HuH-7.5 (cell line): ENCODE data around the gene PTPRT.

Experiments
- DNase-seq: peaks from one replicate; pipeline ENCODE4 v3.0.0; 2011; ENCODE audit warnings: low spot score

Gene PTPRT

DNA sequence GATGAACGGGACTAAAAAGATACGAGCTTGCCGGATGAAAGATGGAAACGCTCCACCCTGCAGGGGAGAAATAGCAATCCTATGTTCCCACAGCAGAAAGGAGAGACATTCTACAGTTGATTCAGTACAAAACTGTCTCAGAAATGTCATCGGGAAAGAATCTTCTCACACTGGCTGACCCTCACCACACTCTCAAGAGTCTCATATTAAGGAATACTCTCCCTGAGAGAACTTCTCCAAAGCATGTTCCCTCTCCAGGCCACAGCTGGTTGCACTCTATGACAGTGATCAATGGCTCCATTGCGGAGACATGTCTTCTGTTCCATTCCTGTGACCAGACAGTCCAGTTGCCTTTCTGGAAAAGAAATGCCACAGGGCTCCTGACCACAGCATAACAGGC is 813.6 kb downstream of the PTPRT start:
- DNase-seq = no peak

DNA sequence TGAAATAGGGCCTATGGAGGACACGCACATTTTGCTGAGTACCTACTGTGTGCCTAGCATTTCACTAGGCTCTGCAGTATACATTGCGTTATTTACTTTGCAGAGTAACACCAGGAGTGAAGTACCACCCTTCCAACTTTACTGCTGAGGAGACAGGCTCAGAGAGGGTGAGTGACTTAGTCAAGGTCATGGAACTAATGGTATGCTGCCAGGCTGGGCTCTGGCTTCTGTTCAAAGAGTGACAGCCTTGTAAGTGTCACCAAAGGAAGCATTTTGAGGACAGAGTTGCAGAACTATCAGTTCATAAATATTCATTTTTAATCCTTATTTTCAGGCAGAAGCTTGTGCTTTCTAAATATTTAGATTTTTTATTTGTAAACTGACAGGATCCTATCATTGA is 816.7 kb downstream of the PTPRT start:
- DNase-seq = no peak

DNA sequence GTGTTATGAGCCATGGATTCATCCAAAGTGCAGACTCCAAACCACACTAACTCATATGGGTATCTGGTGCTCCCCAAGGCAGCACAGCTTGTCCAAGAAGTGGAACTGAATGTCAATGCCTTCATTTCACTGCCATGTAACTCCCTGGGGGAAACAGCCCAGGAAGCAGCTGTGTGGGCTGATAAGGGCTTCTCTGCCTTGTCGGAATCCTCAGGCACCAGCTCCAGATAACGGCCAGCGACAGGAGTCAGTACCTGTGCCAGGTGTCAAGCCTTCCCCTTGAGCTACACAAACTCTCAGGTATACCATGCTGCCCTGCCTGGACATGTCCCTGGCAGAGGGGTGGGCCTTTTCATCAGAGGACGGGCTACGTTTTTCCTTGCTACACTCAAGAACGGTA is 819.6 kb downstream of the PTPRT start:
- no peak for DNase-seq

DNA sequence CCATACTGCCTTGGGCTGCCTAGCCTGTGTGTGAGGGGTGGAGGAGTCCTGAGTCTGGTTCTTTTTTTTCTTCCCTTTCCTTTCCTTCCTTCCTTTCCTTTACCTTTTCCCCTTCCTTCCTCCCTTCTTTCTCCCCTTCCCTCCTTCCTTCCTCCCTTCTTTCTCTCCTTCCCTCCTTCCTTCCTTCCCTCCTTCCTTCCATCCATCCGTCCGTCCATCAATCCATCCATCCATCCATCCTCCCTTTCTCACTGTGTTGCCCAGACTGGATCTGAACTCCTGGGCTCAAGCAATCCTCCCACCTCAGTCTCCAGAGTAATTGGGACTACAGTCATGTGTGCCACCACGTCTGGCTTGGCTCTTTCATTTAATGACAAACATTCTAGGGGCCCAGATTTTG is 820.8 kb downstream of the PTPRT start:
- no peak for DNase-seq

DNA sequence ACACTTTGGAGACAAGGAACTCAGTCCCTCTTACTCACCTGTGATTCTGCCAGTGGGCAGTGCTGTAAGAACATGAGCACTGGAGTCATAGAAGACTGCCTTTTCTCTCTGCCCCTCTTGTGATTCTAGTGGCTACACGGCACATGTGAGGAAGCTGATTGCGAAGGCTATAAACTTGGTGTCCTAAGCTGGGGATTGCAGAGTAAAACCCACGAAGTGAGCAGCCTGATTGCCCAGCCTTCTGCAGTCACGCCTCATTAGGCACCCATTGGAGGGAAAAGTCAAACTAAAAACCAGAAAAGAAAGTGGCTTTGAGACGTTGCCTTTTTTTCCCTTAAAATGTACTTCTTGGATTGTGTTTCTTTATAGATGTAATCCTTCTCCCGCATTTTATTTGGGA is 823.1 kb downstream of the PTPRT start:
- no peak for DNase-seq

DNA sequence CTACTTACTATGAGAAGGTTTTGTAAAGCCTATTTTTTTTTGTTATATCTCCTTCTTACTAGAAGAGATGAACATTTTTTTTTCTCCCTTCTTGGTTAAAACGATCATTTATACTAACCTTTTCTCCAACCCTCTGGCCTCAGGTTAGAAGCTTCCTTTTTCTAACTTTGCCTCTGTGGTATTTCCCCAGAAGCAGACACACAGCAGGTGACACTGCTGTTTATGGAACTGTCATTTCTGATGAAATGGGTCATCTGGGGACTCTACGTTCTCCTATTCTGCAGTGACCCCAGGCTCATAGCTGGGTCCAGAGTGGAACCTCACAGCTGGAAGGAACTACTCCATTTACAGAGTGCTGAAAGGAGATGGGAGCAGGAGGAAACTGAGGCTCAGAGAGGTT is 825.3 kb downstream of the PTPRT start:
- DNase-seq = no peak

DNA sequence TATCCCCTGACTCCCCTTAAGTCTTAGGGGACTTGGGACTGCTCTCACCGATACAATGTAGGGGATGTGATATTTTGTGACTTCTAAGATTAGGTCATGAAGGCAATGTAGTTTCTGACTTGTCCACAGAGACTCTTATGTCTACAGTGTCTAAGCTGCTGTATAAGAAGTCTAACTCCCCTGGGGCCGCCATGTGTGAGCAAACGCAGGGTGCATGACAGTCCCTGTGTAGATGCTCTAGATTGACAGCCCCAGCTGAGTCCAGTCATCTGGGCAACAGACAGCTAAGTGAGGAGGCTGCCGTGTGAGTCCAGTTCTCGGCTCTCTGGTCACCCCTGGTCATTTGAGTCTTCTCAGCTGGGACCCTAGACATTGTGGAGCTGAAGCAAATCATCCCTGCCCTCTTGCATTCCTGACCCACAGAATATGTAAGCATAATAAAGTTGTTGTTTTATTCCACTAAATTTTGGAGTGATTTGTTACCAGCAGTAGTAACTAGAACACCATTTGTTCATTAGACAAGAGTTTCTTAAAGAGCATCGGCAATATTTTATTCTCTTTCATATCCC is 828.2 kb downstream of the PTPRT start:
- no peak for DNase-seq

DNA sequence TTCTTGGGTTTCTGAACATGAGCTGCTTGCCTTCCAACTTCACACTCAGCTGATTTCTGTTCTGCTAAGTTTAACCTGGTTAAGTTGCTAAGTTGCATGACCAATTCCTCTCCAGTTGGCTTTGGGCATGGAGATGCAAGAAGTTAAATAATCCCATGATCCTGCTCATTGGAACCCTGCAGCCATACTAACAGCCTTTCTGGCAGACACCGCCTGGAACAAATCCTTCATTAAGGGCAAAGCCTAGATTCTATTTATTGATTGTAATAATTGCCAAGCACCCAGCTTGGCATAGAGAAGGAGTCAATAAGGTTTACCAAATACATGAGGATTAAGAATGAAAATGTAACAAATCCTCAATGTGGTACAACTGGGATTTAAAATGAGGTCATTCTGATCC is 829.1 kb downstream of the PTPRT start:
- DNase-seq = no peak

DNA sequence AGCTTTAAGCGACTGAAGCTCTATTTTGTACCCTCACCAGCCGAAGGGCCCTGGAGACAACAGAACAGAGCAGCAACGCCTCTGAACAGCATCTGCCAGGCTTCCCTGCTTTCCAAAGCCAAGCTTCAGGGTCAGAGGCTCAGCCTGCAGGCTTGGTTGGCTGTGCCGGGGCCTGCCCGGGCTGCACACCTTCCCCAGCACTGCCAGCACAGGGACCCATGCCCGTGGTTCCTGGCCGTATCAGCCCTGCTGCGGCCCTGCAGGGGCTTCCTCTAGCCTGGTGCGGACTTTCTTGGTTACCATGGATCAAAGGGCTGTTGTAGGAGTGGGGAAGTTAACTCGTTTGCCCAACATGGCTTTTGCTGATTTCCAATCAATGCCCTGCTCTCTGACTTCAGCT is 830.1 kb downstream of the PTPRT start:
- no peak for DNase-seq

DNA sequence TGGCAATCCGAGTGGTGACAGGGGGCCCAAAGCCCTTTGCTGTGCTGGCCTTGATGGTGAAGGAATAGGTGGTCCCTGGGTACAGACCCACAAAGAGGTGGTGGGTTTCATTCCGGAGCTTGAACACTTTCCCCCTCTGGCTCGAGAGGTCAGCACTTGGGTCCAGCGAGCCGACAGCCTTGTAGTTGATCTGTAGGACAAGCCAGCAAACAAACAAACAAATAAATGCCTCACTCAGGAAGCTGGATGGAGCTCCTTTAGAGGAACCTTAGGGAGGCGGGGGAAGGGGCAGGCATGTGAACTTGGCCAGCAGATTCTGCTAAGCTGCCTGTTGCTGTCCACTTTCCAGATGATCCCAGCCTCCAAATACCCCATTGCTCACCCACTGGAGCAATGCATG is 837.6 kb downstream of the PTPRT start:
- no peak for DNase-seq

DNA sequence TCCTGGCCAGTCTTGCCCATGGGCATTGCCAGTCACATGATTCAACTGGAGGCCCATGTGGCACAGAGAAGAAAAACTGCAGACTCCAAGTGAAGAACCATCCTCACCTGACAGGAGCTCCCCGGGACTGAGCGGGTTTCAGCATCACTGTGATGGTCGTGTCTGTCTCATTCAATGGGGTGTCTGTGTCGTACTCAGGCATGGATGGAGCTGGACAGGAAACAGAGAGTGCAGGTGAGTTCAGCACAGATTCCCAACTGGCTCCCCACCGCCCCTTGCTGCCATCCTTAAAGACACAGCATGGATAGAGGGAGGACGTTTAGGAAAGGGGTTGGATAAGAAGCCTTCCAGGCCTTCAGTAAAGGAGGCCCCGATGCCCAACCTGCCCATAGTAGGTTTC is 839.2 kb downstream of the PTPRT start:
- no peak for DNase-seq

DNA sequence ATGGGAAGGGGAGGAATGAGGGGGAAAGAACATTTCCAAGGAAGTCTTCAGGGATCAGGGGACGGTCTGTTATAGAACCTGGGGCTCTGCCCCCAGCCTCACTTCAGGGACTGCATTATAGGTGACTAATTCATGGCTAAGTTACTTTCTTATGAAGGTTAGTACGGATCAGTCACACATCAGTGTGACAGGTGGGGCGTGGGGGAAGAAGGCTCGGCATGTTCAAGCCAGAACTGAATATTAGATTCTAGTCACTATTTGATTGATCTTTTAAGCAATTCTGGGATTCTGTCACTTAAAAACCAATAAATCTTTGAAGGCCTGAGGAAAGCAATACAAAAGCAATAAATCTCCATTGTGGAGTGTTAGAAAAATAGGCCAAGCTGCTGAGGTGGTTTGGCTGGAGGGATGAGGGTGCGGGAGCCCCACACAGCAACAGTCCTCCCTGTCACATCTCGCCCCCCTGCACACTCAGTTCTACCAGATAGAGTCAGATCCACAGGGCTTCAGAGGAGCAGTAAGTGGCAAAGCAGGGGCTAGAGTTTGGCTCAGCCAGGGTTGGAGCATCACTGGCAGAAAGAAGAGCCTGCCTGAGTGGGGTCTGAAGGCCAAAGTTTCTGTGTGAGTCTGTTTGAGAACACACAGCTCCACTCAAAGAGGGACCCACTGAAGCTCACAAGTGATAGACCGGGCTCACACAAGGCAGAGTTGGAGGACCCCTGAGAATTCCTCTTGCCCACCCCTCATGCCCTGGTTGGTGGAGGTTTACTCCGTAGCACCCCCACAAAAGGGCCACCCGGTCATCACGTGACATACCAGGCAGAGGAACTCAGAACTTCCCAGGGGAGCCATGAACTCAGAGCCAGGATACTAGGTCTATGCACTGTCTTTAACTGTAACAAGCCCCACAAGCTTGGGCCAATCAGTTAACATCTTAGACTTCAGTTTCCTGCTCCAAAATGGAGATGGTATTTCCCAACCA is 843.2 kb downstream of the PTPRT start:
- no peak for DNase-seq

DNA sequence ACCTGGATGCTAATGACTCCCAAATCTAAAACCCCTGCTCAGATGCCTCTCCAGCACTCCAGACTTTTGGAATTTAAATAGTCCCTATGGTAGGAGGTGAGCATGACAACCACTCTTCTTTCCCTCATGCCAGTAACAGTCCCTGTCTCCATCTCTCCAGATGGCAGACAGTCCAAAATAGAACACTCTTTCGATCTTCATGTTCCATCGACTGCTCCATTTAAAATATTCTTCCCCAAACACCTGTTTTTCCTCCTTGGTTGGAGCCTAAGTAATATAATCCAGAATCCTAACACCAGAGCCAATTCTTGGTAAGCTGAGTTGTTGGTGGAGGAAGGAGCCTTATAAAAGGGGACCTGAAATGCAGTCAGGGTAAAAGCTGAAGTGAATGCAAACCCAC is 848.1 kb downstream of the PTPRT start:
- DNase-seq = no peak

DNA sequence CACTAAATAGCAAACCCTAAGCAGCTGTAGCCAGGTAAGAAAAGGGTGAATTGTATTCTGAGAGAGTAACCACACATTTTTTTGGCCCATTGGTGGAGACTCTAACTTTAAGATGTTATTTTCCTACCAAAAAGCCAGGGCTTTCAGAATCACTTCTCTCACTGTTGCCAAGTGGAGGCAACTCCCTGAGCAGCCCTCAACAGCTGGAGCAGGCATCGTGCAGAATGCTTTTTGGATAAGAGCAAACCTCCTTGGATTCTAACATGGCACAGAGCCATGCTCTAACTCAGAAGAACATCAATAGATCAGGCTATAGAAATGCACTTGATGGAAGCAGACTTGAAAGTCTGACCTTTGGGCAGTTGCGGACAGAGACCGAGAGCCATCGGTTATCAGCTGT is 849.3 kb downstream of the PTPRT start:
- DNase-seq = no peak

DNA sequence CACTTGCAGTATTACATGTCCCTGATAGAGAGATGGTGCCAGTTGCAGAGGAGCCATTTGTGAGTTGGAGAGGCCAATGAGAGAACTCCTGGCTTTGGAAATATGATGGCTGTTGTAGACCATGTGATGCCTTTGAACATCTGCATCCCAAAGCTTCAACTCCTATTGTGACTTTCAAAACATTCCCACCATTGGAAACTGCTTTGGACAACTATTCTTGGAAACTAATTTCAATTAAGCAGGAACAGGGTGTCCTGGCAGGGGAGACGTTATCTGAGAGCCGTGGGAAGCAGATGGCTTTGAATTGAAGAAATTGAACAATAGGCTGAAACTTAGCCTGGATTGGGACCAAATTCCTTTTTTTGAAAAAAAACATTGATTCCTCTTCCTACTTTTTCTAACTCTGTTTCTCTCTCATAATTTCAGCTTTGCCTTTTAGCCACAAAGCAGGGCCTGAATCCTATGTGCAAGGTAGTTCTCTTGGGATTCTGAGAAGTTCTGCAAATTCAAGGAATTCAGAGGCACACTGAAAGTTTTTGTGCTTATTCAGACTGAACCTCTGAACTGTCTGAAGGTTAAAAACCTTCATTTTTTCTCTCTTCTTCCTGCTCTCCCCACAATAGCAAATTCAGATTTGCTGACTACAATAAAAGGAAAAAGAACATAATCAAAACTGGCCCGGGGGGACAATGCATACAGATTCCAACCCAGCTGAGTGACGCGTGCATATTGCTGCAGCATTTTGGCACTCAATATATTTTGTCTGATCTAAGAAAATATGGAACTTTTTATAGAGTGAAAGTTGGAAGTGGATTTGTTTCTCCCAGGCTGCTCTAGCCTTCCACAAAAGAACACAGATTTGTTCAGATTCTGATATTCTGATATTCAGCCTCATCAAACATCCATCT is 851.2 kb downstream of the PTPRT start:
- no peak for DNase-seq

DNA sequence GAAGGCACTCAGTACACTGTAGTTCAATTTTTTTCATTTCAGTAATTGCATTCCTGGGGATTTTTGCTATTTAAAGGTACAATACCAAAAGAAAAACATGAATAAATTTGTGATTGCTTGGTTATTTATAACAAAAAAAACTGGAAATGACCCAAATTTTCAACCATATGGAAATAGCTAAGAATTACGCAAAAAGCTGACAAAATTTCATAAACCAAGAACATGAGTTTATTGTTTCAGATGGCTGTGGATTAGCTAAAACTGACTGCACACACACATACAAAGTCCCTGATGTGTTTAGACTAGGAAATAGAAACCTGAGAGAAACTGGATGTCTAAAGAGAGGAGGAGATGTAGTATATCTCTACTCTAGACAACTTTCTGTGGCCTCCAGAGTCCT is 853.1 kb downstream of the PTPRT start:
- no peak for DNase-seq

DNA sequence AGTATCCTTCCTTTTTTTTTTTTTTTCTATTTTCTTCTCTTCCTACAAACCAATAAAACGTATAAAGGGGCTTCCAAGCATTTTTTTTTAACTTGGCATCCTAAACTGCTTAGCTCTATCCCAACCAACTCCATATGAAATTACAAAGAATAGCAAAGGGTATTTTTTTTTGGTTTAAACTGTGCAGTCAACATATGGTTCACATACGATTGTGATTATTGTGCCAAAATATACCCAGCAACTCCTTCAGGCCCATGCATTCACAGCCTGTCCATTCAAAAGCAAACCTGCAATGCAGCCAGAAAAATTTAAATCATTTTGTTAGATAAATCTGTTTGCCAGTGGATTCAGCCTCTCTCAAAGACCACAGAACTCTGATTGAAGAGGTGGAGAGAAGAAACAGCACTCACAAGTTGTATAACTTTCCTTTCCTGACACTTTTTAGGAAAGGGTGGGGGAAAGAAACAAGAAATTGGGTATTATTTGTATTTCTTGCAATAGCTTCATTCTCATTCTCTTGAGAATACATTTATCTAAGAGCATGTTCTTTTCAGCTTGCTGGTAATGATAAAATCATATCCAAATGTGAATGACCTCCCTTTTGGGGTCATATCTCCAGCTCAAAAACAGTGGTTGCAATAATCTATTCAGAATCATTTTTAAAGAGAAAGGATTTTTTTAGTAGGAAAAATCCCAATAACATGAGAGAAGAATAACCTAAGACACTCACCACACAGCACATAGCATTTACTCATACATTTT is 870.3 kb downstream of the PTPRT start:
- no peak for DNase-seq

DNA sequence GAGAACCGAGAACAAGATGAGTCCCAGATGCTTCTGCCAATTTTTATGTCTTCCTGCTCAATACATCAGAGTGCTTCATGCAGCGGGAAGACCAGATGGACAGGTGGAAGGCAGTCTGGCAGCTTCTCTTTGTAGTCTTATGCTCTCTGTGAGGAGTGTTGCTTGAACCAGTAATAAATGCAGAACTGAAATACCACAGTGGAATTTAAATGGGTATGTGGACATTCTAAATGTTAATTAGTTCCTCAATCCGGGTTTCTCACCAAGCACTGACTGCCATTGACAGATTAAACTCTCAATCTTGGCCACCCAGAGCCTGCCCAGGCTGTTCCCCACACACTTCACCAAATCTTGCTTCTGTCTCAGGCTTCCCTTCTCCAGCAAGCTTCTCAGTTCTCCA is 876.0 kb downstream of the PTPRT start:
- no peak for DNase-seq

DNA sequence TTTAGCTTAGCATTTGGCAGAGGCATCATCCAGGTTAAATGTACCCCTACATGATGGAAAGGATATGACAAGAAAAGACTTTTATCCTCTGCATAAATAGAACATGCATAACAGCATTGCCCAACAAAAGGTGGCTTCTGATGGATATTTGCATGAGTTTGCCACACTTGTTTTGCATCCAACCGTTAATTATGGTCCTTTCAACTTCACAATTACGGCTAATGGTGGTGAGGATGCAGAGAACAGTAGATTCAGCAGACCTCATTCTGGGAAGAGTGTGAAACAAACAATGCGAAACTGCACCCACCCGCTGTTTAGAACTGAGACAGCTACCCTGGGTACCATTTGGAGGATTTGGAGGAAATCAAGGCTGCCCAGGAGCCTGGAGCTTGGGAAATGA is 880.7 kb downstream of the PTPRT start:
- DNase-seq = no peak

DNA sequence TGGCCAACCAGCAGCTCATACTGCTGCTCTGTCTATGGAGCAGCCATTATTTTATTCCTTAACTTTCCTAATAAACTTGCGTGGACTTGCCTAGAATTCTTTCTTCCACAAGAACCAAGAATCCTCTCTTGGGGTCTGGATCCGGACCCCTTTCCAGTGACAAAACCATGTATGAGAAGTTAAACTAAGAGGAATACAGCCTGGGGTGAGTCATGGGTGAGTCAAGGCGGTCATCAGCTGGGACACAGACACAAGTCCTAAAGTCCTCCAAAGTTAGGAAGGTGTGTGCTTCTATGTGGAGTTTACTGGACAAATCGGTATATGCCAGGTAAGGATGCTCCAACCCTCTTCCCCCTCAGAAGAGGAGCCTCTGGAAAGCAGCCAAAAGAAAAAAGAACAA is 881.5 kb downstream of the PTPRT start:
- no peak for DNase-seq

DNA sequence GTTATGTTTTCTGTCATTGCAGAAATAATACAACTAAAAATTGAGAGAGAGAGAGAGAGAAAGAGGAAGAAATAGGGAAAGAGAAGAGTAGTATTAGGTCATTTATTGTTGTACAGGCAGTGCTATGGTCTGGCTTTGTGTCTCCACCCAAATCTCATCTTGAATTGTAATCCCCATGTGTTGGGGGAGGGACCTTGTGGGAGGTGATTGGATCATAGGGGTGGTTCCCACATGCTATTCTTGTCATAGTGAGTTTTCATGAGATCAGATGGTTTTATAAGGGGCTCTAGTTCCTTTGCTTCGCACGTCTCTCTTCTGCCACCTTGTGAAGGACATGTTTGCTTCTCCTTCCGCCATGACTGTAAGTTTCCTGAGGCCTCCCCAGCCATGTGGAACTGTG is 894.1 kb downstream of the PTPRT start:
- no peak for DNase-seq

DNA sequence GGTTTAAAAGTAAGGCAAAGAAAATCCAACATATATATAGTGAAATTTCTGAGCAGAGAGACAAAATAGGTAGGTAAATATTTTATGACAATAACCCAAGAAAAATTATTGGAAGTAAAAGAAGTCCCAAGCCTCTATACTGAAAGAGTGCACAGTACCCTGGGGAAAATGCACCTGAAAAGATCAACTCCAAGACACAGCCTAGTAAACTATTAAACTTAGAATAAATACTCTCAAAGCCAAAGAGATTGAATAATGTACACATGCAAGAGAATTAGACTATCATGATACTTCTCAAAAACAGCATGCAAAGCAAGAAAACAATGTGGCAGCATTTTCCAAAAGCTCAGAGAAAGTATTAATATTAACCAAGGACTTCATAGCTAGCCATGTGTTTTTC is 894.7 kb downstream of the PTPRT start:
- DNase-seq = no peak
